Body of pancreas (tissue), 4 donors: ENCODE data around the gene DGKQ.

ENCODE experiments used
- CTCF ChIP-seq, 7 experiments: fragments of 450-650 bp in 4 of 7; fragments of 200-600 bp in 3 of 7; sonication (generic) in 3 of 7; IDR thresholded peaks; one replicate each; pipeline ENCODE4 v1.5.1; 2016 to 2019; ENCODE audit warnings: antibody characterized with exemption in 7 of 7
- POLR2A ChIP-seq, 3 donors: fragments of 450-650 bp; IDR thresholded peaks; one replicate each; pipeline ENCODE4 v1.6.1; 2016; ENCODE audit warnings: antibody characterized with exemption in 3 of 3, mild to moderate bottlenecking in 2 of 3

- TF ChIP-seq CTCF (IDR thresholded peaks at IDR 0.05) (no peak), POLR2A (IDR thresholded peaks at IDR 0.05) (no peak)
Measured at GRCh38 chr4:1008840-1009541, 35.6 kb upstream of the DGKQ start.
